ENCODE data around the gene LMF2. TPM values are rescaled to one million over a fixed set of nuclear protein-coding genes. Genes with fewer than 3 reads are reported as not detected.

LMF2 gene
- total and polyA plus RNA-seq, 2 of the 8 experiments (the other 6 are each of a cell fraction or from before 2014, with no cell fraction given) = 34.3 to 62.9 TPM

GRCh38 chr22:50546326-50547262, 39.1 kb upstream of the LMF2 start:
- no peak for DNase-seq (ENCODE audit: low read depth in 1 of 2, low spot score in 2 of 2)
- H3K23me2 ChIP-seq (ENCODE audit: low read depth, low read length) = no peaks in the 10 kb centered on the region
- FAIRE-seq = no peak
- H2BK15ac ChIP-seq (ENCODE audit: low read length) = no peak overlapping the region
- no peak overlapping the region for H3K56ac ChIP-seq (replicated peaks; ENCODE audit: insufficient read length, low read depth, low read length)
- H3K27ac ChIP-seq (ENCODE audit: low read depth, low read length) = no peak overlapping the region
- H3K79me2 ChIP-seq (ENCODE audit: control insufficient read depth in 1 of 2, insufficient read depth in 2 of 2, low read length in 2 of 2) = no peaks in the 10 kb centered on the region
- H4K8ac ChIP-seq (ENCODE audit: extremely low read depth, insufficient read depth, low read length) = peak overlapping the region; percentile 78; the same call in 1 of the 2 replicates
- no peaks in the 10 kb centered on the region for H3K79me1 ChIP-seq (ENCODE audit: low read depth, low read length)
- H3K4ac ChIP-seq (replicated peaks; ENCODE audit: insufficient read length, low read depth, low read length) = no peak overlapping the region
- H3K4me2 ChIP-seq (ENCODE audit: insufficient read depth in 1 of 2, low read depth in 2 of 2, low read length in 2 of 2) = no peak overlapping the region
- H3K36me3 ChIP-seq (ENCODE audit: control insufficient read depth in 2 of 4, insufficient read depth in 4 of 4, low read length in 3 of 4) = no peaks in the 10 kb centered on the region
- H4K20me1 ChIP-seq (replicated peaks in 1 of 2; ENCODE audit: control insufficient read depth in 1 of 2, insufficient read depth in 2 of 2, low read length in 2 of 2) = no peaks in the 10 kb centered on the region
- no peak overlapping the region for H3K14ac ChIP-seq (ENCODE audit: insufficient read length)
- H3K9me3 ChIP-seq (ENCODE audit: insufficient read depth in 2 of 2, low read depth in 1 of 2, low read length in 1 of 2) = no peaks in the 10 kb centered on the region
- 91% methylated on average over 34 of the region's 78 CpGs; no CpG with 5 or more reads in 1 of the 2 experiments for WGBS, 2 experiments (ENCODE audit: extremely low coverage in 1 of 2, insufficient coverage in 1 of 2, insufficient read length in 1 of 2, insufficient replicate concordance in 2 of 2, low coverage in 1 of 2, low lambda C conversion rate in 2 of 2, missing lambda C conversion rate in 1 of 2)
- H2AFZ ChIP-seq (ENCODE audit: low read length) = no peak overlapping the region
- no peak overlapping the region for H4K5ac ChIP-seq (ENCODE audit: insufficient read length, low read depth, low read length)
- no peak overlapping the region; the same call in 1 of the 2 replicates for H2BK20ac ChIP-seq (ENCODE audit: low read length)
- POLR2A ChIA-PET (ENCODE audit: partially characterized antibody) = interaction anchor here (1.1 kb wide), 1 partner anchor 21 kb away, joined by 4 read pairs; the partner anchor contains the start of gene SCO2
- no peak overlapping the region for H2BK12ac ChIP-seq (ENCODE audit: low read depth, low read length)
- H4K91ac ChIP-seq (replicated peaks; ENCODE audit: insufficient read length, low read length) = no peak overlapping the region
- H2BK120ac ChIP-seq (replicated peaks; ENCODE audit: low read depth, low read length) = no peak overlapping the region
- H3K4me3 ChIP-seq (ENCODE audit: extremely low read depth in 1 of 4, insufficient read depth in 2 of 4, low read depth in 3 of 4, low read length in 4 of 4) = no peak overlapping the region
- H3K23ac ChIP-seq (ENCODE audit: insufficient read length) = no peak overlapping the region
- H3K9ac ChIP-seq (replicated peaks in 1 of 4; ENCODE audit: extremely low read depth in 1 of 4, low read depth in 3 of 4, low read length in 3 of 4) = no peak overlapping the region
- peaks cover 0 to 5% (median 1%) of the 10 kb centered on the region in 4 experiments; a peak in 2 of 7 replicates for H3K4me1 ChIP-seq (replicated peaks in 1 of 4; ENCODE audit: control insufficient read depth in 3 of 4, insufficient read depth in 4 of 4, low read length in 3 of 4)
- H3K27me3 ChIP-seq (replicated peaks in 1 of 4; ENCODE audit: control insufficient read depth in 3 of 4, extremely low read depth in 1 of 4, insufficient read depth in 3 of 4, low read length in 3 of 4) = peaks cover 0 to 13% (median 7%) of the 10 kb centered on the region in 4 experiments; a peak in 5 of 7 replicates
- H2BK5ac ChIP-seq (ENCODE audit: low read depth, low read length) = no peak overlapping the region
- H3K18ac ChIP-seq (ENCODE audit: extremely low read depth, low read length) = no peak overlapping the region
- CTCF ChIA-PET (ENCODE audit: partially characterized antibody) = interaction anchor here (0.6 to 2.5 kb wide), 9 partner anchors 9 to 346 kb away, joined by 3 to 9 read pairs (median 5); partner anchors contain the start of genes SCO2 and SYCE3
- no peak overlapping the region for H2AK5ac ChIP-seq (ENCODE audit: low read depth, low read length)

All from H1 (cell line).